NCI-H2196 treated with DMSO at 0.1 percent for 48 hours (cell line): ENCODE measurements around the gene MEF2D.

Source experiments
- DNase-seq: peaks from one replicate; lab custom pipeline; 2025; ENCODE audit not compliant: unreplicated experiment; lab: John Stamatoyannopoulos, UW

The MEF2D gene

DNA sequence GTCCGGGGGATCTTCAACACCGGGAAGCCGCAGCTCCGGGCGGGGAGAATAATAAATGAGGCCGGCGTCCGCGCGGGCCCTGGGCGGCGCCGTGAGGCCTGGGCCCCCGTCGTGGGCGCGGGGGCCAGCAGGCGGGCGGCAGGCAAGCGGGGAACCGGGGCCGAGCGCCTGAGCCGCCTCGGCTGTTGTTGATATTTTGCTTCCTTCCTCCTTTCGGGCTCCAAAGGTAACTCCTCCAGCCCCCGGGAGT is at the start of gene MEF2D:
TSS of gene MEF2D (minus strand) at position 233 of the 250 bp plus-strand sequence. CDS start 17,483 bp downstream, outside the sequence.
- no peak for DNase-seq

DNA sequence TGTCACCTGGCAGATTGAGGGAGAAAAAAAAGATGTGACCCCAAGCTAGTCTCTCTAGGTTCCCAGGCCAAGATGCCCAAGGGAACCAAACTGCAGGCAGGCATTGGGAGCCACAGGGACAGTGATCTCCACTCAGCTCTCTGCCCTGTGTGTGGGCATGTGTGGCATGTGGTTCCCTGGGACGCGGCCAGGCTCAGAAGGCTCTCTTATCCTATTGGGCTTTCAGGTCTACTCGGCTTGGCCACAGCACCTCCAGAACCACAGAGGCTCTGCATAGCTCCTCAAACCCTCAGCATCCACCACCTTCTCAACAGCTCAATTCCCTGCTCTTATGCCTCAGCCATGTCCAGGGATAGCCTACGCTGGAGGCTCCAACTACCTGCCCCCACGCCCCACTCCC is 49.8 kb upstream of the MEF2D start:
- no peak for DNase-seq

DNA sequence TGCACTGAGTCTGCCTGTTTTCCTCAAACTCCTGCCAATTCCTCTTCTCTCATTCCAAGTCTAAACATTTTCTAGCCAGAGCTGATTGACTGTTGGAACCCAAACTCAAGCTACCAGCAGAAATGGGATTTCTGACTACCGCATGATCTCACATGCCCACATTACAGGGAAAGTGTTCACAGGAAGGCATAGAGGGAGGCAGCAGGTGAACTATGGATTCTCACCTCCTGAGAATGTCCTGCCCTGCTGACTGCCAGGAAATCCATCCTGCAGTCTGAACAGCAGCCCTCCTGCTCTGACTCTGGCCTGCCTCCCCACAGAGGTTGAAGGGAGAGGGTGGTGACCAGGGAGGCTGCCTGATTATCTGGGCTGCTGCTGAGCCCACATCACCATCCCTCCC is 49.3 kb upstream of the MEF2D start:
- no peak for DNase-seq

DNA sequence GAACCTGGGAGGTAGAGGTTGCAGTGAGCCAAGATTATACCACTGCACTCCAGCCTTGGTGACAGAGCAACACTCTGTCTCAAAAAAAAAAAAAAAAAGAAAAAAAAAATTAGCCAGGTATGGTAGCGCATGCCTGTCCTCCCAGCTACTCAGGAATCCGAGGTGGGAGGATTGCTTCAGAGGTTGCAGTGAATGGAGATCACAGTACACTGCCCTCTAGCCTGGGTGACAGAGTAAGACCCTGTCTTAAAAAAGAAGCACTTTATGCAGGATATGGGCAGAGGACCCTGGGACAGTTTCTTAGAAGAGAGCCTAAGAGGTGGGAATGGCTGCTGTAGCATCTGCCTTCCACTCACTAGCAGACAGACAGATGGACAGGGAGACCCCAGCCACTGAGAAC is 48.8 kb upstream of the MEF2D start:
- no peak for DNase-seq

DNA sequence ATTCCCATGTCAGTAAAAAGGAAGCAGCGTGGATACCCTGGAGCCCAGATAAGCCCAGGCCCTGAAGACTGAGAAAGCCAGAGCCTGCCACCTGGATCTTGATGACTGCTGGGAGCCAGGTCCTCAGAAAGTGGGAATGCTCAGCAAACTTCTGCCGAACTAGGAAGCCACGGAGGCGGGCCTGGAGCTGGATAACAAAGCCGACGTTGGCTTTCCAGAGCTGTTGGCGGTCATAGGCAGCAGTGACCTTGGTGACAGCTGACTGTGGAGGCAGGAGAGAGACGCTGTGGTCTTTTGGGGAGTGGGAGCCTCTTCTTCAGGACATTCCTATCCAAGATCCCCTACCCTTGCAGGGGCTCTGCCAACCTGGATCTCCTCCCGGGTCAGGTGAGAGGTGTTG is 47.4 kb upstream of the MEF2D start:
- no peak for DNase-seq

DNA sequence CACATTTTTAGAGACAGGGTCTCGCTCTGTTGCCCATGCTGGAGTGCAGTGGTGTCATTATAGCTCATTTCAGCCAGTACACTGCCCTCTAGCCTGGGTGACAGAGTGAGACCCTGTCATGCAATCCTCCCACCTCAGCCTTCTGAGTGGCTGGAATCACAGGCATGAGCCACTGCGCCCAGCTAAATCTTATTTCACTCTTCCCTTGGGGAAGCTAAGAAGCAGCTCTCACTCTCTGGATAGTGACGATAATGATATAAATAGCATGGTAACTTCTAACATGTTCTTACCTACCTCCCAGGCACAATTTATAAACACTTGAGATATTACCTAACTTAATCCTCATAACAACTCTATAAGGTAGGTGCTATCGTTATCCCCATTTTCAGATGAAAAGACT is 46.9 kb upstream of the MEF2D start:
- DNase-seq, result no peak

DNA sequence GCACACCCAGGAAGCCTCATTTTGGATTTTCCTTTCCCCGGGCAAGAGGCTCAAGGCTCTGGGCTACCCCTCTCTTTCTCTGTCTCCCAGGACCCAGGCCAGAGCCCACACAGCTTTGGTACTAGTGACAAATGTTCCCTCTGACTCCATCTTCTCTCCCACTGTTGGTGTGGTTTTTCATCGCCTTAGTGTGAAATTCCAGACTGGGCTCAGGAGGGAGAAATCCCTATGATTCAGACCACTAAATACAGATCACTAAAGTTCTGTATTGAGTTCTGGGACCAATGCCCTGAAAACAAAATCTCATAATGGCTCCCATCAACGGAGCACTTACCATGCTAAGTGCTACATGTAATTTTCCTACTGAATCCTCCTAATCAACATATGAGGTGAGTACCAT is 45.7 kb upstream of the MEF2D start:
- no peak for DNase-seq

DNA sequence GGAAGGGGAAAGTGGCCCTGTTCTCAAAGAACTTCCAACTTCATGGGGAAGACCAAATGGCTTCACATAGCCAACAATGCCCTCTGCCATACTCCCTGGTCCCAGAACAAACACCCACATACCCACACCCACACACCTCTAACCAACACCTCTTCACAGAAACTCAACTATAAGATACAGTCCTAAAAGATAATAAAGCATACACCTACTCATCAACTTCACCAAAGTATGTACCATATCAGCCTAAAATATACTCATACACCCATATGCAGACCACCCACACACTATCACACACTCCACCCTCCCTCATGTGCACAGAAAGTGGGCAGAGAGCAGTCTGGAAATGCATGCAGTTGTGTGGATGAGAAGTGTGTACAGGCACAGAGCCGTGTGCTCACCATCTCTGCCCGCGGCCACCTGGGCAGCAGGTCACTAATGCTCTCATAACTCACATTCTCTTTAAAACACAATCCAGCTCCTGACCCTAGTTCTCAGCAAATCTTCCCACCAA is 44.1 kb upstream of the MEF2D start:
- no peak for DNase-seq

DNA sequence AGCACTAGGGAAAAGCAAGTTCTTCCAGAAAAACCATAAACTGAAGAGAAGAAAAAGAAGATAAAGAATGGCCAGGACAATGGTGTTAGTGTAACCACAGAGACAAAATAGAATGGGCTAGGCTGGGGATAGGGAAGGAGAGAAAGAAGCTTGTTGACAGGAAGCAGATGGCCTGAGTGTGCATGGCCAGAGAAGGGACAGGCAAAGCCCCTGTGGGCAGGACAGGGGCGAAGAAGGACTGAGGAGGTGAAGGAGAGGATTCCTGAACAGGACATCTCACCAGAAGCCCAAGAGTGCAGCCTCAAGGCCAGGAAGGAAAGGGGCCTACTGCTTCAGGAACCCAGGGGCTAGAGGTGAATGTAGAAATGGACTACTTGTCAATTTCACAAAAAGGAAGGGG is 42.5 kb upstream of the MEF2D start:
- DNase-seq, result no peak

DNA sequence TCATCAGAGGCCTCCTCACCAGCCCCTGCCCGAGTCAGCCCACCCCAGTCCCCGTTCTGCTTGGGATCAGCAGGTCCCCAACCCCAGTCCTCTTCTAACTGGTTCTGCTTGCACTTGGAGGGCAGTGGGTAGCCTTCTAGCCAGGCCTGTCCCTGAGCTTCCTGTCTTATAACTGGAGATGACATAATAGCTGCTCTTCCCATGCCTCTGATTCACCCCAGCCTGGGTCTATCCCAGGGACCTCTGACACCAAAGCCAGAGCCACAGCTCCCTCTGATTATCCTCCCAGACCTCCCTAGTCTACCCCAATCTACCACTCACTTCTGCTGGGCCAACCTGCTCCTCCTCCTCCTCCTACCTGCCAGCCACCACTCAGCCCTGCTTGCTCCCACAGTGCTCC is 40.4 kb upstream of the MEF2D start:
- no peak for DNase-seq

DNA sequence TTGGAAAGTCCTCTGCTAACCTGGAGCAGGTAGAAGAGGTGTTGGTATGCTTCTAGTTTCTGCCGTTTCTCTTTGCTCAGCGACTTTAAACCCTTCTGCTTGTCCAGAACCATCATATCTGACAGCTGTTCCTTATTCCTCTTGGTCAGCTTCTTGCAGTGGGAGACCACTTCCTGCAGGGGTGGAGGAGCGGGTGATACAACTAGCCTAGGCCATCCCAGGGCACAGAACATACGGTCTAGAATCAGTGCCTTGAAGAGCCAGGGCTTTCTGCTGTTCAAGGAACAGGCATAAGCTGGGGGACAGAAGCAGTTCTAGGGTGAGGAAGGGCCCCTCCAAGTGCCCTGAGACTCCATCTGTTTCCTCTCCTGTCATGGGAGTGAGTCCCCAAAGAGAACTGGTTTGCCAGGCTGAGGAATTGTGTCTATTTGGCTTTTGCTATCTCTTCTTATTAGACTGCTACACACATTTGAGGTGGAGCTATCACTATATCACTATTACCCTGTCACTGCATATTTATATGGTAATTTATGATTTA is 39.3 kb upstream of the MEF2D start:
- no peak for DNase-seq

DNA sequence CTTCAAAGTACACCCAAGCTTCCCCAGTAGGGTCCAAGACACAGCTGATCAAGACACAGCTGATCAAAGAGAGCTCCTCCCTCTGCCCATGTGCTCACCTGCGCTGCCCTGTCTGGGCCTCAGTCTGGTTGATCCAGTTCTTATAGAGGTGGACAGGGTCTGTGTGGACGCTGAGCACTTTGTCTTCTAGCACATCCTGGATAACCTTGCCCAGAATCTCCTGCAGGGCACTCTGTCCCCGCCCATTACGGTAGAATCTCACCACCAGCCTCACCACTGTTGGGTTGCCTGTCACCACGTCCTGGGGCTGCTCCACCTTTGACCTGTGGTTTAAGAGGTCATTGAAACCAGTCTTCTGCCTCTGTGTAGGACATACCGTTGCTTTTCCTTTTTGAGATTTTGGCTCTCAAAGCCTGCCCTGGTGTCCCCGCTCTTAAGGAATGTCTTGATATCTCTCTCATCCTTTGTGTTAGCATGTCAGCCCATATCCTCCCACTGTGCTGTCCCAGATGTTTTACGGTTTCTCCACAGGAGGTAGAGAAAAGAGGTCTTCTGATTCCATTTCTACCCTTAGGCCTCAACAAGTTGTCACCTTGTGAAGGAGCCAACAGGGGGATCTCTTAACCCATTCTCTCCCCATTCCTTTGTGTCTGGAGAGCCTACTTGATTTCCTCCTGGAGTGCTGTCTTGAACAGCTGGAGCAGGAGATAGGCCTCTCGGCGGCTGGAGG is 38.3 kb upstream of the MEF2D start:
- DNase-seq, result no peak

DNA sequence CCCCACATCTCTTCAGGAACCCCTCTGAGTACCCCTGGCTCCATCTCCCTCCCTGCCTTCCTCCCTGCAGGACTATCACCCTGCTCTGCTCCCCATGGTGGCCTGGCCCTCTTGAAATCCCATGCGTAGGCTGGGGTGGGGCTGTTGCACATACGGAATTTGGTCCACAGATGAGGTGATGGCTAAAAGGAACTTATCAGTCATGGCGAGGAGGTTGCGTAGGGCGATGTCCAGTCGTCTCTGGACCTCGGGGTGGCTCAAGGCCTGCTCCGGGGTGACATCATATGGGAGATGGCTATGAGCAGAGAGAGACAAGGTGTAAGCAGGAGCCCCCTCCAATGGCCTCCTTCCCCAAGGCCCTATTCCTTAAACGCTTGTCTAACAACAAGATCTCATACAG is 36.5 kb upstream of the MEF2D start:
- no peak for DNase-seq

DNA sequence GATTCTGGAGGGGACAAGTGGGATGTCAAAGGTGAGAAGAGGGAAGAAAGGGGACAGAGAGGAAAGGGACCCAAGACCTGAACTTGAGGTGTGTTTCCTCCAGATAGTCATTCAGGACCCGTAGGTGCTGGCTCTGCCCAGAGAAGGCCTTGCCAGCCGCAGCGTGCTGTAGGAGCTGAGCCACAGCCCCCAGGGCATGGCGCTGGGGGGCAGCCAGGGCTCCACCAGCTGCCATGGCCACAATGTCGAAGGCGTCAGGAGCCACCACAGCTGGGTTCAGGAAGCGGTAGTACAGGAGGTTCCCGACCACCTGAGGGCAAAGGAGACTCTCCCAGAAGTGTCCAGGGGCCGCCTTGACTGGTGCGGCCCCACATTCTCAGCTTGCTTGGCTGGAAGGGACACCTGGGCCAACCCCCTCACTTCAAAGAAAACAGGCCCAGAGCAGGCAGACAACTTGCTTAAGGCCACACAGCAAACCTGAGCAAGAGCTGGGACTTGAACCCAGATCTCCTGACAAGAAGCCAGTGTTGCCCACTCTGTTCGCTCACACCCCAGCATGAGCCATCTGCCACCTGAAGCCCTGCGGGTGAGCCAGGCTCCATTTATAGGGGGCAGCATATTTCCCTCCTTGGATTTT is 34.0 kb upstream of the MEF2D start:
- DNase-seq, result no peak

DNA sequence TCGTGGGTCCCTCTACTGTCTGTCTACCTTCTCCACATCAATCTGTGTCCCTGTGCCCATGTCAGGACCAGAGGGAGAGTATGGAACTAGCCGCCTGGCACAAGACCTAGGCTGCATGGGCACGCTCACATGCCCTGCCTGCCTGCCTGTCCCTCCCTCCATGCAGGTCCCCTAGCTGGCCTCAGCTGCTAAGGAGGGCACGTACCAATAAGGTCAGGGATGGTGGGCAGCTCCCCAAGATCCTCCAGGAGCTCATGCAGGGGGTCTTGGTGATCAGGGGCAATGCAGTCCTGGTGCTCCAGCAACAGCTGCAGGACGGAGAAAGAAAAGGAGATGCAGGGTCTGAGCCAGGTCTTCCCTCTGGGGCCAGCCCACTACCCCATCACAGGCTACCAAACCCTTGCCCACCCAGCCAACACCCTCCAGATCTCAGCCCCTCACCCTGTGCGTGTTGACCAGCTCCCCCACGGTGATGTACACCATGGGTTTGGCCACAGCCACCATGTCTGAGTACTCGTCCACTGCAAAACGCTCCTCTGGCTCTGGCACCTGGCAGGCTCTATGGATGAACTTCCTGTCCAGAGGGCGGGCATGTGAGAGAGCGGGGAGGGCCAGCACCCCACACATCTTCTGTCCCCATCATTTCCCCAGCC is 33.1 kb upstream of the MEF2D start:
- no peak for DNase-seq

DNA sequence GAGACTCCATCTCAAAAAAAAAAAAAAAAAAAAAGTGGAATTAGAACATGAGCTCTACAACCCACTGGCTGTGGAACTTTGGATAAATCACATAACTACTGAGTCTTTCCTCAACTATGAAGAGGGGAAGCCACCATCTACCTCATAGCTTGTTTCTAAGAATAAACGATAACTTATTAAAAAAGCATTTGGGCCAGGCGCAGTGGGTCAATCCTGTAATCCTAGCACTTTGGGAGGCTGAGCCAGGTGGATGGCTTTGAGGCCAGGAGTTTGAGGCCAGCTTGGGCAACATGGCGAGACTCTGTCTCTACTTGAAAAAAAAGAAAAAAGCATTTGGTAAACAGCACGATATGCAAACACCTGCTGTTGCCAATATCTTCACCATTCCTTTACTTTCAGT is 31.8 kb upstream of the MEF2D start:
- DNase-seq, result no peak

DNA sequence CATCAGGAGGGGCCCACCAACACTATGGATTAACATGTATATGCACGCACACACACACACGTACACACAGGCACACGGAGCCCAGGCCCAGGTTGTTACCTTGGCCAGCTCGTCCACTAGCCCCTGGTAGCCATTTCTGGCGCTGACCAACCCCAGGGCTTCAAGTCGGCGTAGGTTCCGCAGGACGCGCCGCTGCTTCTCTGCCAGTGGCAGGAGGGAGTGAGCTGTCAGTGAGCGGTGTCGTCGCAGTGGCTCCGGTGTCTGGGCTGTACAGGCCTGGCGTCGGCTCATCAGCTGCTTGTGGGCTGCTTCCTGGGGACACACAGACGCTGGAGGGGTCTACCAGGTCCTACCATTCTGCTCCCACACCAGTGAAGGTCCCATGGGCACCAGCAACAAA is 29.4 kb upstream of the MEF2D start:
- no peak for DNase-seq

DNA sequence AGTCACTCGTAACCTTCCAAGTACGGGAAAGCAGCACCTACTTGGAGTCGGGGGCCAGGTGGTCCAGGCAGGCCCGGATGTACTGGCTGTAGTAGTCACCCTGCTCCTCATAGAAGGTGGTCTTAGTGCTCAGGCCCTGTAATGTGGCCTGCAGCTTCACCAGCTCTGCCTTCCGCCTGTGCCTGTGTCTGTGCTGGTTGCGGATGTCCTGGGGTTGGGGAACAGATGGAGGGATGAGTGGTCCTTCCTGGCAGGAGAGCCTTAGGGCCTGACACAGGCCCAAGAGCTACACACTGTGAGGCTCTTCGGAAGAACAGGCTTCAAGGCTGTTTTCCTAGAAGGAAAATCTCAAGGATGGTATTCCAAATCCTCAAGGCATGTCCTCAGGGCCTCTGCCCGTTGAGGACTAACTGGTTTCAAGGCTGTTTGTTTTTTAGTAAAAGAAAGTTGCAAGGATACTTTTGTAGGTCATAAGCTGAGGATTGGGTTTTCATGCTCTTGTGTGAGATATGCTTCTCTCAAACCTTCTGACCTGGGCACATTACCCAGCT is 28.4 kb upstream of the MEF2D start:
- no peak for DNase-seq

DNA sequence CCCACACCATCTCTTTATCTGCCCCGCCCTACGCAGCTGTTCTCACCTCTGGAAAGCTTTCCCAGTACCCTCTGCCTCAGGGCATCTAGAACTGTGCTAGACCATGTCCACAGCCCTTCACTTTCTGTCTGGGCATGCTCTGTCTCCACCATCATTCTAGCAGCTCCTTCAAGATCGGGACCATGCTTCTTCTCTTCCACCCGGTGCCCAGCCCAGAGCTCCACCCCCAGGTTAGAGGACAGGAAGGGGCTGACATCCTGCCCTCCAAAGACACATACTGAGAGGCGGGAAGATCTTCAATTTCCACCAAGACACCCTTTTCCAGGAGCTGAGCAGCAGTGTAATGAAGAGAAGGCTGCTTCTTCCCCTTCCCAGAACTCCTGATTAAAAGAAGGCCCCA is 27.7 kb upstream of the MEF2D start:
- DNase-seq, result no peak

DNA sequence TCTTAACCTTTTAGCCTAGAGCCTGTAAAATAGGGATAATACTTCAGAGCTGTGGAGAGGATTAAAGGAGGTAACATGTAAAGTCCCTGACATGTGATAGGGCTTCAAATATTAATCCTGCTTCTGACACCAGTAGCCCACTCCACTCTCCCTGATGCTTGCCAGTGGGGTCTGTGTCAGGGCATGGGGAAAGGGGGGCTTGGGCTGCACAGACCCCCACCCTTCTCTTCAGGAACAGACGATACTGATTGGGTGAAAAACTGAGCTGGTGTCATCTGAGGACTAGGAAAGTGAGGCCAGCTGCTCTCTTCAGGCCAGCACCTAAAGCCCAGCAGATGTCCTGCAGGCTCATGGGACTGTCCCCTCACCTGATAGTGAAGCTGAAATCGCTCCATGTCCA is 27.0 kb upstream of the MEF2D start:
- no peak for DNase-seq

DNA sequence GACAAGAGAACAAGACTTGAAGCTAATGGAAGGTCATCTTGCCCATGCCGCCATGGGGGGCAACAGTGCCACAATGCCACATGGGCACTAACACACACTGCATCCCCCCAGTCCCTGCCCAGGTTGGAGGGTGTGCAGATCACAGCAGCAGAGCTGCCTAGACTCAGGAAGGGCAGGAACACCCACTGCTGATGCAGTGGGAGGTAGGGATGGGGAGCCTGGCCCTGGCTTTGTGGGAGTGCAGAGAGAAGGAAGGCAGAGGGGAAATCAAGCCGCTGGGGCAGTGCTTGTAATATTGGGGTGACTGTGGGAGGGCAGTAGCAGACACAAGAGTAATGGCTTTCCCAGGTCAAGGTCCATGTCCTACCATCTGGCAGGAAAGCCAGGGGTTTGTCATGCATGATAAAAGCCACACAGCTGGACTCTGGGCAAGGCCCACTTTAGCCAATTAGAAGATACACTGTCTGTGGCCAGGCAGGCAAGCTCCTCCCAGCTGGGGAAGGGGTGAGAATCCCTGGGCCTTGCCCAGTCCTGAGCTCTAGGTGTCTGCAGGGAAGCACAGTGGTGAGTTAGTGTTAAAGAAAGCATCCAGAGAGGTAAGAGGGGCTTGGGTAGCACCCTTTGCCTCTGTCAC is 25.4 kb upstream of the MEF2D start:
- no peak for DNase-seq
